AG09319 (cell line): ENCODE results near the gene EIF2S3B.

Experiments used
- DNase-seq: peaks from one replicate; pipeline ENCODE4 v3.0.0-alpha.2; 2010; ENCODE audit warnings: low read depth; ENCODE audit errors: extremely low read depth
- TF ChIP-seq, protein P1 (sequence below): IDR thresholded peaks from 2 replicates; pipeline ENCODE4 v1.5.1; 2011; ENCODE audit warnings: low read depth, mild to moderate bottlenecking, inconsistent platforms, low read length, moderate library complexity

The EIF2S3B gene

DNA sequence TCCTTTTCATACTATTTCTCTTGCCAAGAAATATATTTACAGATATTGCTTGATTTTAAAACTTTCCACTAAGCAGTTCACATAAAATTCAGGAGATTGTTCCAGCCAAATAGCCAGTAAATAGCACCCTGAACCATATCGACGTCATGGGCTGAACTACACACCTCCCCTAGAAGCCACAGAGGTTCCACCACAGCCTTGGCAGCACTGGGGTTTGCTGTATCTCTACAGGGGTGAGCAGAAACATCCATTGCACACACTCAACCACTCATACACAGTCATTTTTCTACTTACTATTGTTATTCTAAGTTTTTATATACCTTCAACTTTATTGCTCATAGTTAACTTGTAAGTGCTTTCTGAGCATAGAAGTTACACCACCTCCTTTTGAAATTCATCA is 8.1 kb upstream of the EIF2S3B start:
- TF ChIP-seq, protein P1, sequence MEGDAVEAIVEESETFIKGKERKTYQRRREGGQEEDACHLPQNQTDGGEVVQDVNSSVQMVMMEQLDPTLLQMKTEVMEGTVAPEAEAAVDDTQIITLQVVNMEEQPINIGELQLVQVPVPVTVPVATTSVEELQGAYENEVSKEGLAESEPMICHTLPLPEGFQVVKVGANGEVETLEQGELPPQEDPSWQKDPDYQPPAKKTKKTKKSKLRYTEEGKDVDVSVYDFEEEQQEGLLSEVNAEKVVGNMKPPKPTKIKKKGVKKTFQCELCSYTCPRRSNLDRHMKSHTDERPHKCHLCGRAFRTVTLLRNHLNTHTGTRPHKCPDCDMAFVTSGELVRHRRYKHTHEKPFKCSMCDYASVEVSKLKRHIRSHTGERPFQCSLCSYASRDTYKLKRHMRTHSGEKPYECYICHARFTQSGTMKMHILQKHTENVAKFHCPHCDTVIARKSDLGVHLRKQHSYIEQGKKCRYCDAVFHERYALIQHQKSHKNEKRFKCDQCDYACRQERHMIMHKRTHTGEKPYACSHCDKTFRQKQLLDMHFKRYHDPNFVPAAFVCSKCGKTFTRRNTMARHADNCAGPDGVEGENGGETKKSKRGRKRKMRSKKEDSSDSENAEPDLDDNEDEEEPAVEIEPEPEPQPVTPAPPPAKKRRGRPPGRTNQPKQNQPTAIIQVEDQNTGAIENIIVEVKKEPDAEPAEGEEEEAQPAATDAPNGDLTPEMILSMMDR, result no peak
- no peak for DNase-seq

DNA sequence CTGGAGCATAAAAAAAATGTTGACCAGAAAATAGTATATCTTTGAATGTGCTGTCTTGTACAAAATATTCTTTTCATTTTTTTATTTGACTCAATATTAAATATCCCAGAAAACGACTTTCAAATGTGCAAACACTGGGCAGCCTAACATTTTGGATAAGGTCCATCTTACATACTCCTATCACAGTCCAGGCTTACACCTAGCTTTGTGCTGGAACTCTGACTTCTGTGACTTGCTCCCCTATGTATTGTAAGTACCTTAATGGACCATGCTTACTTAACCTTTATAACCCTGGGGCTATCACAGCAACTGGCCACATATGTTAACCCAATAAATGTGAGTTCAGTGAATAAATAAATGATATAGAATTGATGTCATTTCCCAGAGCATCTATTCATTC is 7.6 kb upstream of the EIF2S3B start:
- TF ChIP-seq, protein P1, result no peak
- no peak for DNase-seq

DNA sequence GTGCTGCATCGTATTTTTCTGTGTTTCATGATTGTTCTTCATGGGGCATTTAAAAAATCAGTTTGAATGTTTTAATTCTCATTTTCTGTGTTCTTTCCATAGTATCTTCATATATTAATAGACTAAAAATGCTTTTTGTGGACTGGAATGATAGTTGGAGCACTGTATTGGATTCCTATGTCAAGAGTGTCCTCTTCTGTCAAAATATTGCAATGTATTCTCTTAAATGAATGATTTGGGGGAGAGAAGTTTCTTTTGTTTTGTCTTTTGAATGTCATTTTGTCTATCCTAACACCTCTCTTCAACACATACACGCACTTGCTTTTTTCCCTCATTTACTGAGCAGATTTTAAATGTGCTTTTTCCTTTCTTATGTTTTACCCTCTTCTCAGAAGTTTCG is 4.7 kb upstream of the EIF2S3B start:
- DNase-seq, result no peak
- TF ChIP-seq, protein P1, result peak; percentile 36

DNA sequence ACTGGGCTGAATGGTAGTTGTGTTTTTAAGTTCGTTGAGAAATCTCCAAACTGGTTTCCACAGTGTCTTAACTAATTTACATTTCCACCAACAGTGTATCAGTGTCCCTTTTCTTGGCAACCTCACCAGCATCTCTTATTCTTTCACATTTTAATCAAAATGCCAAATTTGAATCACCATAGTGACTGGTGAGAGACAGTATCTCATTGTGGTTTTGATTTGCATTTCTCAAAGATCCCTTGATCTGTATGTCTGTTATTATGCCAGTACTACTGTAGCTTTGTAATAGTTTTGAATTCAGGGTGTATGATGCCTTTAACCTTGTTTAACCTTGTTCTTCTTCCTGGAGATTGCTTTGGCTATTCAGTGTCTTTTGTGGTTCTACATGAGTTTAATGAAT is 2.2 kb upstream of the EIF2S3B start:
- DNase-seq, result no peak
- TF ChIP-seq, protein P1, result no peak

DNA sequence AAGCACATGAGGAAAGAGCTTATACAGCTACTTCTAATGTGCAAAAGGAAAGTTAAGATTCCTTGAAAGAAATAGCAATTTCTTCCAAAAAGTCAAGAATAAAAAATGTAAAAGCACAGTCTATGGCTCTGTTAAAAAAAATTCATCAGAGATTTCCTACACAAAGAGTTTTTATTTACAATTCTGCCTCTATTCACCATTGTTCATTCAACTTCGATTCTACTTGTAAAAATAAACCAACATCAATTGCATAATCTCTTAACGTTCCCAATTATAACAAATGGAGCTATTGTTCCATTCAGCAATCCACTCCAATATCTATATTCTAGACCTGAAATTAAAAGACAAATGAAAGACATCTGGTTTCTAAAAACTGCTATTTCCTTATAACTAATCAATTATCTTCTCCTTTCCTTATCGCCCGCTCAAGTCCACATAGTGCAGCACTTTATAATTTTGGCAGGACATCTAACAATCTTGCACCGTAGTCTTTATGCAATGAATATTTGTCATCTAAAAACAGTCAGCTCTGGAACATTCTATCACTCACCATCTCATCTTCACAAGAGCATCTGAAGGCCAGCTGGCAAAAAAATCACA is 6.2 kb downstream of the EIF2S3B start:
- TF ChIP-seq, protein P1, result no peak

DNA sequence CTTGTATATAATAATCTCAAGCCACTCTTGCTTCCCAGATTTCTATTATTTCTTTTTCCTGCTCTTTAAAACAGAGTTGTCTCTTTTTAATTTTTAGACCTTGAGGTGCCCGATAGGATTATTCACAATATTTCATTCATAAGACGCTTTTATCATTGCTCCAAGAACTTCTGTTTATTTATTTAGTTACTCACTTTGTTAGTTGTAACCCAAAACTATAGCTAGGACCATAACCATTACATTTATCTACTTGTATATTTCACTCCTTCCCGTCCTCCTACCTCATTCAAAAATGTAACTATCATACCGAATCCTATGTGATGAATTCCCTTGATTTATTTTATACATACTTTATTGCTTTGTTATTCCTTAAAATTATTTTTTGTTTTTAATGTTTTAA is 7.1 kb downstream of the EIF2S3B start:
- TF ChIP-seq, protein P1, result no peak
- no peak for DNase-seq

More for the DNA sequence above, 6.2 kb downstream of the EIF2S3B start:
- DNase-seq, result no peak

DNA sequence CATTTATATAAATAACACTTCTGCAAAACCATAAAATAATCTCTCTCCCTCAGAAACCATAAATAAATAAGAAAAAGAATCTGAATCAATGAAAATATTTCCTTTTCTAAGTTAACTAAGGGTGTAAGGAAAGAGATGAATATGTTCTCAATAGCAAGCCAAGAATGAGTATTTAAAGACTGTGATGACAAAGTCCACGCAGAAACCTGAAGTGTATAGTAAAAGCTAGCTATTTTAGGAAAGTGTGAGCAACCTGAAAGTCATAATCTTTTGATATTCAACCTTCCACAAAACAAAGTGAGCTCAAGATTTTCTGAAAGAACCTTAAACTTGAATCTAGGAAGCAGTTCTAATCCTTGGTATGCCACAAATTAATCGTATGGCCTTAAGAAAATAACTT is 15.9 kb downstream of the EIF2S3B start:
- no peak for DNase-seq
- TF ChIP-seq, protein P1, result no peak
